AG09319 (cell line): ENCODE data around the gene TXLNA.
A peak's percentile ranks its signal among the peaks of the same experiment; 100 is the strongest.
"Not testable (repeated sequence)": the region's sequence is repeated elsewhere in the genome, so short reads cannot be mapped to it uniquely, and the experiment has no call there.

Experiments
- DNase-seq: peaks from one replicate; pipeline ENCODE4 v3.0.0-alpha.2; 2010; ENCODE audit warnings: low read depth; ENCODE audit errors: extremely low read depth
- TF ChIP-seq, protein P1 (sequence below): IDR thresholded peaks from 2 replicates; pipeline ENCODE4 v1.5.1; 2011; ENCODE audit warnings: low read depth, mild to moderate bottlenecking, inconsistent platforms, low read length, moderate library complexity

The TXLNA gene

GRCh38 chr1:32151319-32151787 is 28.1 kb upstream of the TXLNA start:
- TF ChIP-seq, protein P1, sequence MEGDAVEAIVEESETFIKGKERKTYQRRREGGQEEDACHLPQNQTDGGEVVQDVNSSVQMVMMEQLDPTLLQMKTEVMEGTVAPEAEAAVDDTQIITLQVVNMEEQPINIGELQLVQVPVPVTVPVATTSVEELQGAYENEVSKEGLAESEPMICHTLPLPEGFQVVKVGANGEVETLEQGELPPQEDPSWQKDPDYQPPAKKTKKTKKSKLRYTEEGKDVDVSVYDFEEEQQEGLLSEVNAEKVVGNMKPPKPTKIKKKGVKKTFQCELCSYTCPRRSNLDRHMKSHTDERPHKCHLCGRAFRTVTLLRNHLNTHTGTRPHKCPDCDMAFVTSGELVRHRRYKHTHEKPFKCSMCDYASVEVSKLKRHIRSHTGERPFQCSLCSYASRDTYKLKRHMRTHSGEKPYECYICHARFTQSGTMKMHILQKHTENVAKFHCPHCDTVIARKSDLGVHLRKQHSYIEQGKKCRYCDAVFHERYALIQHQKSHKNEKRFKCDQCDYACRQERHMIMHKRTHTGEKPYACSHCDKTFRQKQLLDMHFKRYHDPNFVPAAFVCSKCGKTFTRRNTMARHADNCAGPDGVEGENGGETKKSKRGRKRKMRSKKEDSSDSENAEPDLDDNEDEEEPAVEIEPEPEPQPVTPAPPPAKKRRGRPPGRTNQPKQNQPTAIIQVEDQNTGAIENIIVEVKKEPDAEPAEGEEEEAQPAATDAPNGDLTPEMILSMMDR: no peak

GRCh38 chr1:32159189-32159588 is 20.3 kb upstream of the TXLNA start:
- TF ChIP-seq, protein P1: no peak
- DNase-seq: no peak

More at GRCh38 chr1:32151319-32151787, 28.1 kb upstream of the TXLNA start:
- peak; percentile 0 for DNase-seq

DNA sequence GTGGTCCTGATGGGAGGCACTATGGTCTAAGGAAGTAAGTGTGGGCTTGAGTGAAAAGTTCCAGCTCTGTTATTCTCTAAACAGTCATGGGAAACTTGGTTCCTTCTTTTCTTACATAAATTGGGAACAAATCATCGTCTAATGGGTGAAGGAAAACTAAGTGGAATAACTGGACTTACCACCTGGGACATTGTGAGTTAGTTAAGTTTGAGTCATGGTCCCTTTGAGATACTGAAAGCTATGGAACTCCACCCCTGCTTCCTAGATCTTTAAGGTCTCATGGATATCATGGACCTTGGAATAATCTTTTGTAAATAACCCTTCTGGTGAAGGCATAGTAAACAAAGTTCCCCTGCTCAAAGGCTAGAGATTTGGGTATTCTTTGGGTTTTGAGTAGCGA is 16.1 kb upstream of the TXLNA start:
- TF ChIP-seq, protein P1: no peak
- no peak for DNase-seq

- DNase-seq: not testable (repeated sequence)
These were observed 13.8 kb upstream of the TXLNA start for GRCh38 chr1:32165633-32166032.

DNA sequence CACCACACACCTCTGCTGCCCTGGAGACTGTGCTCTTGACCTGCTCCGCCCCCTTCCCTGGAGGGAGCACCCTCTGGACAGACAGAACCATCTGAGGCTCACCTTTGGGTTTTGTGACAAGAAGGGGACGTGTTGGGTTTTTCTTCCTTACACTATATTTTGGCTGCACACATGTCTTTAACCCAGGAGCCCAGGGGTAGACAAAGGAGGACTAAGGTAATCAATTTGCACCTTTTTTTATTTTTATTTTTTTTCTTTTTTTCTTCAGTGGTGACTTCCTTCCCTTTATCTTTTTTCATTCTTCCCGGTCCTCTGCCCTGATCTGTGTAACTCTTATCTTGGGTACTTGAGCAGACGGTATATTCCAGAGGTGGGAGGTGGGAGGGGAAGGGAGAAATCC is 8.5 kb upstream of the TXLNA start:
- TF ChIP-seq, protein P1: no peak
- DNase-seq: no peak

- TF ChIP-seq, protein P1: no peak
- no peak for DNase-seq
These were observed 6.7 kb upstream of the TXLNA start for GRCh38 chr1:32172621-32173245.

DNA sequence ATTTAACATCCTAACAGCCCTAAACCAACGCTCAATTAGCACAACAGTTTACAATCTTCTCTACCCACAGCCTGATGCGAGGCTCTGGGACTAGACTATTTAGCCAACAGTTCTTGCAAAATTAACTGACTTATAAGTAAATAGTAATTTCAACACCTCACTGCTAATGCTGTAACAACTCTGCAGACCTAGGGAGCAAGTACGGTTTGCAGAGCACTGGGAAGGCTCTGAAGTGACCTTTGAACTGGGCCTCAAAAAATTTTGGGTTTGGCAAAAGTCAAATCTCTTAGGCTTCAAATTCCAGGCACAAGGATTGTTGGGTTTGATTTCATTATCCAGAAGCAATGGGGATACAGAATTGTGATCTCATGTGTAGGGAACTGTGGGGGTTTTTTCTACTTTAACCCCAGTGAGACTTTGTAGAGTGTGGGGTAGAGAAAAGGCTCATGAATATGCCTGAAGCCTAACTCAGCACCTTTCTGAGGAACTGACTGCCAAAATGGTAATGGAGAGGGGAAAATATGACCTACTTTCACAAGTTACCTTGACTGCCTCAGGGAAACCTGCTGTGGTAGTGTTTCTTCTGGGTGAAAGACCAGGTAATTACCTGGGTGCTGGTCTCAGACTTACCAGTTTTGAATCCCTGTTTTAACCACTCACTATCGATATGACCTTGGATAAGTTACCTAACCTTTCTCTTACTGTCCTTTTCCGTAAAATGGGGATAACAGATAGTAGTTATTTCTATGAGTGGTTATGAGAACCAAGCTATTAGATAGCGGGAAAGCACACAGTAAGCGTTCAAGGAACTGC is 889 bp upstream of the TXLNA start:
- TF ChIP-seq, protein P1: no peak
- DNase-seq: no peak

- TF ChIP-seq, protein P1: no peak
- DNase-seq: no peak
These were observed 357 bp upstream of the TXLNA start for GRCh38 chr1:32179193-32179442.
